IMR-90 (cell line): ENCODE results near the gene ZNF407. TPM values are rescaled to one million over a fixed set of nuclear protein-coding genes. Genes with fewer than 3 reads are reported as not detected.

Experiments used
- ATAC-seq: fragments of 200-7000 bp; cut with Tn5 transposase; 2 replicates; pipeline ENCODE4 v1.9.1; 2020; ENCODE audit warnings: low read depth, mild to moderate bottlenecking, moderate library complexity
- BruUV-seq: library from RNA; stranded (reverse); fragments of 400-500 nt; replicated peaks from 2 replicates; lab custom pipeline; 2021; lab: Mats Ljungman, UMichigan
- CTCF ChIA-PET: fragments of 300-600 bp; formaldehyde crosslinking; extraction: SDS; loops from one replicate; lab custom pipeline; 2021; ENCODE audit warnings: antibody characterized with exemption; lab: Yijun Ruan, JAX
- POLR2A ChIA-PET: fragments of 300-600 bp; sonication (Branson Sonifier 250); formaldehyde crosslinking; loops from one replicate; lab custom pipeline; 2022; ENCODE audit warnings: antibody characterized with exemption; ENCODE audit not compliant: unreplicated experiment; lab: Charles Lee
- DNase-seq: peaks from one replicate; pipeline ENCODE4 v3.0.0; 2013
- H2AFZ ChIP-seq: replicated peaks from 2 replicates; pipeline ENCODE3; 2013; ENCODE audit warnings: low read length, mild to moderate bottlenecking; ENCODE audit not compliant: poor library complexity
- H2AK5ac ChIP-seq: 2 replicates; pipeline ENCODE4 v1.6.1; 2013; ENCODE audit warnings: low read depth, low read length, inconsistent platforms
- H2AK9ac ChIP-seq: replicated peaks from 2 replicates; pipeline ENCODE3; 2013; ENCODE audit warnings: mild to moderate bottlenecking, low read depth, low read length, moderate library complexity; ENCODE audit not compliant: poor library complexity
- H2BK120ac ChIP-seq: 2 replicates; pipeline ENCODE4 v1.6.1; 2013; ENCODE audit warnings: low read depth, low read length, inconsistent platforms
- H2BK15ac ChIP-seq: 3 replicates; pipeline ENCODE4 v1.6.1; 2013; ENCODE audit warnings: low read depth, low read length, inconsistent platforms
- H2BK20ac ChIP-seq: 2 replicates; pipeline ENCODE4 v1.6.1; 2013; ENCODE audit warnings: low read depth, mild to moderate bottlenecking, inconsistent platforms, low read length, moderate library complexity
- H2BK5ac ChIP-seq: 2 replicates; pipeline ENCODE4 v1.6.1; 2013; ENCODE audit warnings: mild to moderate bottlenecking, low read depth, low read length, inconsistent platforms; ENCODE audit not compliant: poor library complexity, severe bottlenecking
- H3K14ac ChIP-seq: replicated peaks from 2 replicates; pipeline ENCODE4 v1.6.1; 2013; ENCODE audit warnings: low read depth, low read length, inconsistent platforms
- H3K18ac ChIP-seq: 2 replicates; pipeline ENCODE4 v1.6.1; 2013; ENCODE audit warnings: low read depth, low read length, control low read depth
- H3K23ac ChIP-seq: 2 replicates; pipeline ENCODE4 v1.6.1; 2013; ENCODE audit warnings: low read depth, low read length, inconsistent platforms
- H3K27ac ChIP-seq: 2 replicates; pipeline ENCODE4 v1.5.1; 2013; ENCODE audit warnings: mild to moderate bottlenecking, control low read depth, low read length; ENCODE audit not compliant: insufficient read depth
- H3K27me3 ChIP-seq: 2 replicates; pipeline ENCODE4 v1.6.1; 2013; ENCODE audit warnings: low read length; ENCODE audit not compliant: control insufficient read depth, insufficient read depth
- H3K36me3 ChIP-seq: 2 replicates; pipeline ENCODE4 v1.6.1; 2013; ENCODE audit warnings: low read length, mixed read lengths; ENCODE audit not compliant: control insufficient read depth, insufficient read depth
- H3K4ac ChIP-seq: 2 replicates; pipeline ENCODE4 v1.6.1; 2013; ENCODE audit warnings: low read depth, low read length, inconsistent platforms
- H3K4me1 ChIP-seq: 2 replicates; pipeline ENCODE4 v1.6.1; 2013; ENCODE audit warnings: low read length, mixed read lengths; ENCODE audit not compliant: control insufficient read depth, insufficient read depth
- H3K4me2 ChIP-seq: 2 replicates; pipeline ENCODE4 v1.6.1; 2013; ENCODE audit warnings: low read depth, mild to moderate bottlenecking, control low read depth, low read length, moderate library complexity
- H3K4me3 ChIP-seq: 2 replicates; pipeline ENCODE4 v1.5.1; 2013; ENCODE audit warnings: low read depth, mild to moderate bottlenecking, control low read depth, low read length, moderate library complexity; ENCODE audit not compliant: insufficient read depth
- H3K56ac ChIP-seq: 2 replicates; pipeline ENCODE4 v1.6.1; 2013; ENCODE audit warnings: low read length, inconsistent platforms; ENCODE audit not compliant: insufficient read depth; ENCODE audit errors: extremely low read depth
- H3K79me1 ChIP-seq, 2 experiments: 2 replicates each; pipeline ENCODE4 v1.6.1; 2013; ENCODE audit warnings: low read length in 2 of 2, inconsistent platforms in 1 of 2, low read depth in 1 of 2
- H3K9ac ChIP-seq: 2 replicates; pipeline ENCODE4 v1.6.1; 2013; ENCODE audit warnings: low read depth, low read length, control low read depth
- H3K9me1 ChIP-seq: 2 replicates; pipeline ENCODE4 v1.6.1; 2013; ENCODE audit warnings: low read length, inconsistent platforms; ENCODE audit not compliant: insufficient read depth
- H3K9me3 ChIP-seq: 2 replicates; pipeline ENCODE4 v1.6.1; 2013; ENCODE audit warnings: low read length; ENCODE audit not compliant: control insufficient read depth, insufficient read depth
- H4K20me1 ChIP-seq: 2 replicates; pipeline ENCODE4 v1.6.1; 2013; ENCODE audit warnings: low read length, inconsistent platforms; ENCODE audit not compliant: insufficient read depth
- H4K5ac ChIP-seq: 2 replicates; pipeline ENCODE4 v1.6.1; 2013; ENCODE audit warnings: mild to moderate bottlenecking, low read depth, low read length, control low read depth
- H4K8ac ChIP-seq, 2 experiments: 2 replicates each; pipeline ENCODE4 v1.6.1; 2013; ENCODE audit warnings: low read depth in 2 of 2, low read length in 2 of 2, control low read depth in 1 of 2, inconsistent platforms in 1 of 2
- H4K91ac ChIP-seq: 2 replicates; pipeline ENCODE4 v1.6.1; 2013; ENCODE audit warnings: low read depth, low read length, inconsistent platforms; ENCODE audit not compliant: insufficient read depth
- CEBPB ChIP-seq: IDR thresholded peaks from 2 replicates; pipeline ENCODE4 v1.6.1; 2012; ENCODE audit warnings: low read depth, low read length, improper control_type of control experiment
- CHD1 ChIP-seq: IDR thresholded peaks from 2 replicates; pipeline ENCODE4 v1.6.1; 2012; ENCODE audit warnings: low read depth, low read length, improper control_type of control experiment
- CTCF ChIP-seq: conservative IDR thresholded peaks from 2 replicates; pipeline ENCODE4 v1.5.1; 2012; ENCODE audit warnings: mild to moderate bottlenecking, low read depth, low read length, improper control_type of control experiment
- ELK1 ChIP-seq: fragments of 150-350 bp; IDR thresholded peaks from 2 replicates; pipeline ENCODE4 v1.6.1; 2016; ENCODE audit warnings: low read depth, mild to moderate bottlenecking, low read length, moderate library complexity, borderline replicate concordance
- FOS ChIP-seq: fragments of 150-350 bp; IDR thresholded peaks from 2 replicates; pipeline ENCODE4 v1.6.1; 2016; ENCODE audit warnings: low read depth, low read length
- MAFK ChIP-seq: IDR thresholded peaks from 2 replicates; pipeline ENCODE4 v1.6.1; 2012; ENCODE audit warnings: low read depth, low read length, improper control_type of control experiment
- MAZ ChIP-seq: IDR thresholded peaks from 2 replicates; pipeline ENCODE4 v1.6.1; 2012; ENCODE audit warnings: low read depth, mild to moderate bottlenecking, low read length, improper control_type of control experiment, moderate library complexity, borderline replicate concordance
- MXI1 ChIP-seq: IDR thresholded peaks from 2 replicates; pipeline ENCODE4 v1.6.1; 2012; ENCODE audit warnings: low read depth, mild to moderate bottlenecking, low read length, moderate library complexity, borderline replicate concordance
- NFE2L2 ChIP-seq: fragments of 150-350 bp; IDR thresholded peaks from 2 replicates; pipeline ENCODE4 v1.6.1; 2016; ENCODE audit warnings: low read depth, mild to moderate bottlenecking, low read length
- POLR2A ChIP-seq: IDR thresholded peaks from 2 replicates; pipeline ENCODE4 v1.6.1; 2012; ENCODE audit warnings: mild to moderate bottlenecking, low read depth, low read length
- RAD21 ChIP-seq: IDR thresholded peaks from 2 replicates; pipeline ENCODE4 v1.6.1; 2012; ENCODE audit warnings: low read length, improper control_type of control experiment
- RCOR1 ChIP-seq: IDR thresholded peaks from 2 replicates; pipeline ENCODE4 v1.6.1; 2012; ENCODE audit warnings: mild to moderate bottlenecking, low read length, improper control_type of control experiment; ENCODE audit not compliant: insufficient replicate concordance
- RFX5 ChIP-seq: IDR thresholded peaks from 2 replicates; pipeline ENCODE4 v1.8.0; 2012; ENCODE audit warnings: low read depth, mild to moderate bottlenecking, low read length, moderate library complexity
- SMC3 ChIP-seq: fragments of 150-350 bp; IDR thresholded peaks from 2 replicates; pipeline ENCODE4 v1.6.1; 2016; ENCODE audit warnings: low read depth, mild to moderate bottlenecking, antibody characterized with exemption, low read length, moderate library complexity
- USF2 ChIP-seq: fragments of 150-350 bp; IDR thresholded peaks from 2 replicates; pipeline ENCODE4 v1.6.1; 2017; ENCODE audit warnings: mild to moderate bottlenecking, antibody characterized with exemption, low read length, low read depth
- WGBS, 2 experiments: methylation state at CpG; one replicate each; pipeline versions ENCODE4 v1.1.5 to v1.1.7; 2013; ENCODE audit warnings: missing lambda C conversion rate in 2 of 2; ENCODE audit not compliant: insufficient read length in 1 of 2; ENCODE audit errors: extremely low coverage in 2 of 2; 5-methylcytosine and 5-hydroxymethylcytosine counted together
- dilution Hi-C: fragments of 300-500 bp; cut with HindIII; formaldehyde crosslinking; loops from one replicate; pipeline ENCODE4 v1.14.3; 2018; ENCODE audit warnings: low sequenced_read_pairs; ENCODE audit not compliant: unreplicated experiment
- in situ Hi-C: fragments of 300-500 bp; cut with MboI; formaldehyde crosslinking; loops from 3 replicates; pipeline ENCODE4 v1.14.3; 2019; ENCODE audit warnings: low sequenced_read_pairs, inconsistent platforms, mixed read lengths
- intact Hi-C: fragments of 100-400 bp; cut with micrococcal nuclease; formaldehyde crosslinking; loops from 2 replicates; pipeline ENCODE4 v1.10.0; 2022
- polyA plus RNA-seq, 3 experiments: library from polyadenylated mRNA; depleted of rRNA; stranded (reverse); fragments of >200 nt; gene quantifications; 2 replicates each; pipeline ENCODE4 v1.2.3, GENCODE V29; 2012; ENCODE audit warnings: low replicate concordance in 1 of 3
- total RNA-seq: library from RNA; depleted of rRNA; stranded (reverse); fragments of >200 nt; gene quantifications from 2 replicates; pipeline ENCODE4 v1.2.3, GENCODE V29; 2012

ZNF407 gene
- total and polyA plus RNA-seq, 2 of the 4 experiments (the other 2 are of a cell fraction) = 3.1 to 20.1 TPM

DNA sequence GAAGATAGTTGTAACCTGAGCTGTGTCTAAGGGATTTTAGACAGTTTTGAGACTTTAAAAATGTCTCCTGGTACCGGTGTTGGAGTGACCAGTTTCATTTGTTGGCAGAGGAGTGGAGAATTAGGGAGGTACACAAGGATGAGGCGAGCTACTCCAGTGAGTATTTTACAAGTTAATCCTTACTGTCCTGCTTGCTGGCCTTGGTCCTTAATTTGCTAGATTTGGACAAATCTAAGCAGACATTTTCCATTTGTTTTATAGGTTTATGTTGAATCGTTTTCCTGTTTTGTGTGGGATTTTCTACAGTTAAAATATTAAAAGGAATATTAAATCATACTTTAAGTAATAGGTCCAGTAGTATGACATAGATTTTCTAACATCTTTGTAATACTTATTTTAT is 101.8 kb downstream of the ZNF407 start:
- ChIA-PET CTCF (no interaction called here), POLR2A (no interaction called here)
- Histone ChIP-seq H3K27me3 (no peaks in the 10 kb centered on the region), H2BK5ac (no peak overlapping the region), H2AFZ (no peak overlapping the region), H3K56ac (no peak overlapping the region), H3K27ac (no peak overlapping the region), H2AK9ac (no peak overlapping the region), H2BK15ac (no peak overlapping the region), H3K18ac (no peak overlapping the region), H3K79me1 (peaks cover 2 to 6% of the 10 kb centered on the region in 2 experiments; a peak in 2 of 4 replicates), H3K14ac (no peak overlapping the region), H3K4me2 (no peak overlapping the region), H2BK20ac (no peak overlapping the region), H3K9me3 (no peaks in the 10 kb centered on the region), H3K4me3 (no peak overlapping the region), H4K91ac (no peak overlapping the region), H3K9ac (no peak overlapping the region), H3K36me3 (no peaks in the 10 kb centered on the region), H2AK5ac (no peak overlapping the region), H2BK120ac (no peak overlapping the region), H3K4me1 (no peaks in the 10 kb centered on the region), H4K8ac (no peak overlapping the region), H3K23ac (no peak overlapping the region), H3K9me1 (no peaks in the 10 kb centered on the region), H4K20me1 (no peaks in the 10 kb centered on the region), H3K4ac (no peak overlapping the region), H4K5ac (no peak overlapping the region)
- intact Hi-C loops = no loop called here
- ATAC-seq (no peak), DNase-seq (no peak)
- TF ChIP-seq USF2 (no peak), MAFK (no peak), NFE2L2 (no peak), MXI1 (no peak), ELK1 (no peak), RFX5 (no peak), CEBPB (no peak), RCOR1 (no peak), MAZ (no peak), RAD21 (no peak), CHD1 (no peak), SMC3 (no peak), CTCF (no peak), FOS (no peak), POLR2A (no peak)
- WGBS, 2 experiments = no CpG with 5 or more reads among the region's 3 CpGs
- in situ Hi-C loops = no loop called here
- BruUV-seq = no TSS peak
- dilution Hi-C loops = no loop called here
